ENCODE data around the gene KDM6A. TPM values are rescaled to one million over a fixed set of nuclear protein-coding genes. Genes with fewer than 3 reads are reported as not detected.

Gene KDM6A
- total RNA-seq, 1 experiment from 2014 or later = 24.0 TPM

- CTCF ChIA-PET = no interaction called here
Observed at GRCh38 chrX:44906542-44906941, 33.6 kb downstream of the KDM6A start.

GRCh38 chrX:44908153-44908552 lies 35.2 kb downstream of the KDM6A start:
- ChIA-PET CTCF (no interaction called here), POLR2A (no interaction called here)
- H3K36me3 ChIP-seq (ENCODE audit: control insufficient read depth, insufficient read depth, low read length) = no peaks in the 10 kb centered on the region
- intact Hi-C loops (cut with micrococcal nuclease; ENCODE audit: unreplicated experiment) = no loop called here
- no peak overlapping the region for H3K4me3 ChIP-seq (ENCODE audit: low read depth in 2 of 2, low read length in 2 of 2)
- H3K27me3 ChIP-seq (ENCODE audit: control insufficient read depth, insufficient read depth, low read length) = no peaks in the 10 kb centered on the region
- in situ Hi-C loops (cut with HindIII; ENCODE audit: low pct_unique_long_range_greater_than_20kb, low sequenced_read_pairs) = no loop called here
- DNase-seq (ENCODE audit: low read depth, low spot score) (no peak), ATAC-seq (no peak)
- H3K9me3 ChIP-seq (ENCODE audit: control insufficient read depth, insufficient read depth, low read depth, low read length) = no peaks in the 10 kb centered on the region
- H3K27ac ChIP-seq (ENCODE audit: low read length) = no peak overlapping the region
- H3K4me1 ChIP-seq (ENCODE audit: control insufficient read depth, insufficient read depth, low read length) = peaks cover 12% of the 10 kb centered on the region
- TF ChIP-seq SIN3A (IDR thresholded peaks at IDR 0.05; ENCODE audit: borderline replicate concordance, insufficient read depth, low read depth, low read length) = no peak
- TF ChIP-seq POLR2AphosphoS5 (IDR thresholded peaks at IDR 0.05; ENCODE audit: low read depth, low read length) = no peak
- TF ChIP-seq TCF7L2 (IDR thresholded peaks at IDR 0.05; ENCODE audit: low read depth, low read length) = no peak
- TF ChIP-seq, protein P1, sequence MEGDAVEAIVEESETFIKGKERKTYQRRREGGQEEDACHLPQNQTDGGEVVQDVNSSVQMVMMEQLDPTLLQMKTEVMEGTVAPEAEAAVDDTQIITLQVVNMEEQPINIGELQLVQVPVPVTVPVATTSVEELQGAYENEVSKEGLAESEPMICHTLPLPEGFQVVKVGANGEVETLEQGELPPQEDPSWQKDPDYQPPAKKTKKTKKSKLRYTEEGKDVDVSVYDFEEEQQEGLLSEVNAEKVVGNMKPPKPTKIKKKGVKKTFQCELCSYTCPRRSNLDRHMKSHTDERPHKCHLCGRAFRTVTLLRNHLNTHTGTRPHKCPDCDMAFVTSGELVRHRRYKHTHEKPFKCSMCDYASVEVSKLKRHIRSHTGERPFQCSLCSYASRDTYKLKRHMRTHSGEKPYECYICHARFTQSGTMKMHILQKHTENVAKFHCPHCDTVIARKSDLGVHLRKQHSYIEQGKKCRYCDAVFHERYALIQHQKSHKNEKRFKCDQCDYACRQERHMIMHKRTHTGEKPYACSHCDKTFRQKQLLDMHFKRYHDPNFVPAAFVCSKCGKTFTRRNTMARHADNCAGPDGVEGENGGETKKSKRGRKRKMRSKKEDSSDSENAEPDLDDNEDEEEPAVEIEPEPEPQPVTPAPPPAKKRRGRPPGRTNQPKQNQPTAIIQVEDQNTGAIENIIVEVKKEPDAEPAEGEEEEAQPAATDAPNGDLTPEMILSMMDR (IDR thresholded peaks at IDR 0.05) = no peak
- TF ChIP-seq, protein P2, sequence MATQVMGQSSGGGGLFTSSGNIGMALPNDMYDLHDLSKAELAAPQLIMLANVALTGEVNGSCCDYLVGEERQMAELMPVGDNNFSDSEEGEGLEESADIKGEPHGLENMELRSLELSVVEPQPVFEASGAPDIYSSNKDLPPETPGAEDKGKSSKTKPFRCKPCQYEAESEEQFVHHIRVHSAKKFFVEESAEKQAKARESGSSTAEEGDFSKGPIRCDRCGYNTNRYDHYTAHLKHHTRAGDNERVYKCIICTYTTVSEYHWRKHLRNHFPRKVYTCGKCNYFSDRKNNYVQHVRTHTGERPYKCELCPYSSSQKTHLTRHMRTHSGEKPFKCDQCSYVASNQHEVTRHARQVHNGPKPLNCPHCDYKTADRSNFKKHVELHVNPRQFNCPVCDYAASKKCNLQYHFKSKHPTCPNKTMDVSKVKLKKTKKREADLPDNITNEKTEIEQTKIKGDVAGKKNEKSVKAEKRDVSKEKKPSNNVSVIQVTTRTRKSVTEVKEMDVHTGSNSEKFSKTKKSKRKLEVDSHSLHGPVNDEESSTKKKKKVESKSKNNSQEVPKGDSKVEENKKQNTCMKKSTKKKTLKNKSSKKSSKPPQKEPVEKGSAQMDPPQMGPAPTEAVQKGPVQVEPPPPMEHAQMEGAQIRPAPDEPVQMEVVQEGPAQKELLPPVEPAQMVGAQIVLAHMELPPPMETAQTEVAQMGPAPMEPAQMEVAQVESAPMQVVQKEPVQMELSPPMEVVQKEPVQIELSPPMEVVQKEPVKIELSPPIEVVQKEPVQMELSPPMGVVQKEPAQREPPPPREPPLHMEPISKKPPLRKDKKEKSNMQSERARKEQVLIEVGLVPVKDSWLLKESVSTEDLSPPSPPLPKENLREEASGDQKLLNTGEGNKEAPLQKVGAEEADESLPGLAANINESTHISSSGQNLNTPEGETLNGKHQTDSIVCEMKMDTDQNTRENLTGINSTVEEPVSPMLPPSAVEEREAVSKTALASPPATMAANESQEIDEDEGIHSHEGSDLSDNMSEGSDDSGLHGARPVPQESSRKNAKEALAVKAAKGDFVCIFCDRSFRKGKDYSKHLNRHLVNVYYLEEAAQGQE (IDR thresholded peaks at IDR 0.05; ENCODE audit: insufficient read depth in 1 of 2, low read depth in 2 of 2, low read length in 1 of 2) = no peak
- BruUV-seq (replicated peaks) = no TSS peak

More at GRCh38 chrX:44906542-44906941, 33.6 kb downstream of the KDM6A start:
- in situ Hi-C loops (cut with HindIII; ENCODE audit: low pct_unique_long_range_greater_than_20kb, low sequenced_read_pairs) (no loop called here), intact Hi-C loops (cut with micrococcal nuclease; ENCODE audit: unreplicated experiment) (no loop called here)
- Histone ChIP-seq H3K4me1 (ENCODE audit: control insufficient read depth, insufficient read depth, low read length) (peaks cover 16% of the 10 kb centered on the region), H3K9me3 (ENCODE audit: control insufficient read depth, insufficient read depth, low read depth, low read length) (no peaks in the 10 kb centered on the region), H3K27ac (ENCODE audit: low read length) (no peak overlapping the region), H3K36me3 (ENCODE audit: control insufficient read depth, insufficient read depth, low read length) (no peaks in the 10 kb centered on the region), H3K4me3 (ENCODE audit: low read depth in 2 of 2, low read length in 2 of 2) (no peak overlapping the region), H3K27me3 (ENCODE audit: control insufficient read depth, insufficient read depth, low read length) (no peaks in the 10 kb centered on the region)
- ATAC-seq (no peak), DNase-seq (ENCODE audit: low read depth, low spot score) (no peak)
- BruUV-seq (replicated peaks) = no TSS peak
- POLR2A ChIA-PET = no interaction called here
- TF ChIP-seq, protein P1 (IDR thresholded peaks at IDR 0.05) = no peak
- TF ChIP-seq, protein P2 (IDR thresholded peaks at IDR 0.05; ENCODE audit: insufficient read depth in 1 of 2, low read depth in 2 of 2, low read length in 1 of 2) = no peak
- TF ChIP-seq TCF7L2 (IDR thresholded peaks at IDR 0.05; ENCODE audit: low read depth, low read length) (no peak), SIN3A (IDR thresholded peaks at IDR 0.05; ENCODE audit: borderline replicate concordance, insufficient read depth, low read depth, low read length) (no peak), POLR2AphosphoS5 (IDR thresholded peaks at IDR 0.05; ENCODE audit: low read depth, low read length) (no peak)
